Neuronal stem cell (in vitro differentiated cells): ENCODE results near the gene PCGF3.

Experiments used
- DNase-seq: peaks from one replicate; pipeline ENCODE4 v3.0.0-alpha.2; 2013; ENCODE audit warnings: low spot score
- H2AFZ ChIP-seq: one replicate; pipeline ENCODE4 v1.6.1; 2013; ENCODE audit warnings: mild to moderate bottlenecking, low read length, inconsistent platforms
- H2AK5ac ChIP-seq: 2 replicates; pipeline ENCODE4 v1.6.1; 2013; ENCODE audit warnings: low read depth, mild to moderate bottlenecking, inconsistent platforms, low read length, moderate library complexity, mixed read lengths
- H2BK120ac ChIP-seq: 2 replicates; pipeline ENCODE4 v1.6.1; 2013; ENCODE audit warnings: low read depth, mild to moderate bottlenecking, inconsistent platforms, low read length, moderate library complexity, mixed read lengths
- H2BK12ac ChIP-seq: one replicate; pipeline ENCODE4 v1.6.1; 2013; ENCODE audit warnings: low read length, inconsistent platforms
- H2BK15ac ChIP-seq: 2 replicates; pipeline ENCODE4 v1.6.1; 2013; ENCODE audit warnings: mild to moderate bottlenecking, low read length, inconsistent platforms, mixed read lengths
- H2BK5ac ChIP-seq: one replicate; pipeline ENCODE4 v1.6.1; 2013; ENCODE audit warnings: inconsistent platforms, mild to moderate bottlenecking, low read length, moderate library complexity
- H3K14ac ChIP-seq: one replicate; pipeline ENCODE4 v1.6.1; 2013; ENCODE audit warnings: low read length, inconsistent platforms
- H3K18ac ChIP-seq: 2 replicates; pipeline ENCODE4 v1.6.1; 2013; ENCODE audit warnings: low read length, inconsistent platforms
- H3K23ac ChIP-seq: 2 replicates; pipeline ENCODE4 v1.6.1; 2013; ENCODE audit warnings: low read depth, mild to moderate bottlenecking, mixed read lengths, low read length, inconsistent platforms; ENCODE audit not compliant: poor library complexity
- H3K27ac ChIP-seq: replicated peaks from 3 replicates; pipeline ENCODE4 v1.5.1; 2013; ENCODE audit warnings: low read length, inconsistent platforms
- H3K27me3 ChIP-seq, 3 experiments: 2 replicates each; pipeline ENCODE4 v1.6.1; 2013; ENCODE audit warnings: low read length in 3 of 3, mild to moderate bottlenecking in 2 of 3, inconsistent platforms in 1 of 3, low read depth in 1 of 3, mixed read lengths in 1 of 3, moderate library complexity in 1 of 3; ENCODE audit not compliant: control insufficient read depth in 3 of 3, insufficient read depth in 3 of 3
- H3K36me3 ChIP-seq, 2 donors: replicated peaks in 1 of 2; 2 replicates each; pipeline ENCODE4 v1.6.1; 2013; ENCODE audit warnings: low read length in 2 of 2; ENCODE audit not compliant: control insufficient read depth in 2 of 2, insufficient read depth in 2 of 2
- H3K4ac ChIP-seq: 2 replicates; pipeline ENCODE4 v1.6.1; 2013; ENCODE audit warnings: inconsistent platforms, mild to moderate bottlenecking, low read length, moderate library complexity
- H3K4me1 ChIP-seq, 2 donors: 1 replicate in 1 of 2; 2 replicates in 1 of 2; pipeline ENCODE4 v1.6.1; 2013; ENCODE audit warnings: low read length in 2 of 2, low read depth in 1 of 2; ENCODE audit not compliant: control insufficient read depth in 2 of 2, insufficient read depth in 1 of 2
- H3K4me2 ChIP-seq: one replicate; pipeline ENCODE4 v1.6.1; 2013; ENCODE audit warnings: mild to moderate bottlenecking, low read length, inconsistent platforms; ENCODE audit not compliant: insufficient read depth, poor library complexity, severe bottlenecking
- H3K4me3 ChIP-seq, 2 donors: 2 replicates each; pipeline ENCODE4 v1.5.1; 2013; ENCODE audit warnings: low read length in 2 of 2, mild to moderate bottlenecking in 2 of 2, inconsistent platforms in 1 of 2, moderate library complexity in 1 of 2
- H3K79me1 ChIP-seq: one replicate; pipeline ENCODE4 v1.6.1; 2013; ENCODE audit warnings: low read depth, mild to moderate bottlenecking, inconsistent platforms, low read length, moderate library complexity
- H3K9ac ChIP-seq: one replicate; pipeline ENCODE4 v1.6.1; 2013; ENCODE audit warnings: mild to moderate bottlenecking, low read depth, low read length, inconsistent platforms; ENCODE audit not compliant: poor library complexity
- H3K9me3 ChIP-seq, 2 donors: replicated peaks in 1 of 2; 2 replicates each; pipeline versions ENCODE3 to v1.6.1; 2013; ENCODE audit warnings: low read length in 2 of 2, mild to moderate bottlenecking in 2 of 2, inconsistent platforms in 1 of 2, low read depth in 1 of 2, mixed read lengths in 1 of 2, moderate library complexity in 1 of 2; ENCODE audit not compliant: control insufficient read depth in 2 of 2, insufficient read depth in 1 of 2
- H4K8ac ChIP-seq: one replicate; pipeline ENCODE4 v1.6.1; 2013; ENCODE audit warnings: low read depth, mild to moderate bottlenecking, inconsistent platforms, low read length, moderate library complexity
- H4K91ac ChIP-seq: one replicate; pipeline ENCODE4 v1.6.1; 2013; ENCODE audit warnings: low read length, low read depth, mild to moderate bottlenecking, inconsistent platforms; ENCODE audit not compliant: poor library complexity
- WGBS, 2 donors: extraction: QIAGEN DNeasy Blood & Tissue Kit; methylation state at CpG; one replicate each; pipeline ENCODE4 v1.1.7; 2013; ENCODE audit warnings: missing lambda C conversion rate in 2 of 2, mixed read lengths in 1 of 2; ENCODE audit not compliant: insufficient read length in 2 of 2, insufficient replicate concordance in 1 of 2; ENCODE audit errors: extremely low coverage in 2 of 2; 5-methylcytosine and 5-hydroxymethylcytosine counted together

The PCGF3 gene

GRCh38 chr4:797066-797465 lies 91.4 kb downstream of the PCGF3 start:
- H2BK15ac ChIP-seq = no peak overlapping the region
- H3K23ac ChIP-seq = no peak overlapping the region
- H2BK12ac ChIP-seq = no peak overlapping the region
- H3K27me3 ChIP-seq = peaks cover 3 to 47% (median 45%) of the 10 kb centered on the region in 3 experiments
- H3K9me3 ChIP-seq = peaks cover 0 to 5% of the 10 kb centered on the region in 2 donors
- H3K4me1 ChIP-seq = peaks cover 8 to 24% of the 10 kb centered on the region in 2 donors
- no peak overlapping the region for H2BK5ac ChIP-seq
- no peak overlapping the region for H4K91ac ChIP-seq
- no peak overlapping the region for H4K8ac ChIP-seq
- no peak overlapping the region for H2BK120ac ChIP-seq
- peaks cover 3% of the 10 kb centered on the region for H3K79me1 ChIP-seq
- no peak overlapping the region for H3K18ac ChIP-seq
- no peak overlapping the region for H3K4me2 ChIP-seq
- no peak overlapping the region for H3K4me3 ChIP-seq
- H3K36me3 ChIP-seq = no peaks in the 10 kb centered on the region
- H3K27ac ChIP-seq = no peak overlapping the region
- H3K14ac ChIP-seq = no peak overlapping the region
- no CpG with 5 or more reads among the region's 4 CpGs for WGBS, 2 donors
- no peak overlapping the region for H2AK5ac ChIP-seq
- H2AFZ ChIP-seq = no peak overlapping the region
- no peak overlapping the region for H3K9ac ChIP-seq
- no peak overlapping the region for H3K4ac ChIP-seq
- no peak for DNase-seq

DNA sequence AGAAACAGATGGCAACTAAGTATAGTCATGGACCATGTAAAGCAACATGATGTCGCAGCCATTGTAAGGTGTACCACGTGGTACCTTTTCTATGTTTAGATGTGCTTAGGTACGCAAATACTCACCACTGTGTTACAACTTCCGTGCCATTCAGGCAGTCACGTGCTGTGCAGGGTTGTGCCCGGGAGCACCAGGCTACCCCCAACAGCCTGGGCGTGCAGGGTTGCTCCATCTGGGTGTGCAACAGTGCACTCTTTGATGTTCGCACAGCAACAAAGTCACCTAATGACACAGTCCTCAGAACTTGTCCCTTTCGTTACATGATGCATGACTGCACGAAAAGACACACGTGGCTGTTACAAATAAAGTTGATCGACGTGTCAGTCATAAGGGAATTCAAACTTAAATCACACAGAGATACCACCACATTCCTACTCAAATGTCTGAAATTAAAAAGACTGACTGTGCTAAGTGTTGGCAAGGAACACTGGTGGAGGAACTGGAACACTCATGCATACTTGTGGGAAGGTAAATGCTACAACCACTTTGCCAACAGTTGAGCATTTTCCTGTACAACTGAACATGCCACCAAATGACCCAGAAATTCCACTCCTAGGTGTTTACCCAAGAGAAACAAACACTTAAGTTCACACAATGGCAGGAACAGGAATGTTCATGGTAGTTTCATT lies 95.9 kb downstream of the PCGF3 start:
- Histone ChIP-seq H3K23ac (peak overlapping the region; percentile 66), H3K4me3 (no peak overlapping the region), H3K14ac (no peak overlapping the region), H3K18ac (no peak overlapping the region), H3K9me3 (peaks cover 0 to 5% of the 10 kb centered on the region in 2 donors), H2AK5ac (no peak overlapping the region), H3K27ac (no peak overlapping the region), H3K4ac (no peak overlapping the region), H3K4me2 (no peak overlapping the region), H3K36me3 (no peaks in the 10 kb centered on the region), H2BK12ac (no peak overlapping the region), H4K8ac (no peak overlapping the region), H2BK120ac (no peak overlapping the region), H3K4me1 (no peaks in the 10 kb centered on the region), H2BK15ac (no peak overlapping the region), H2BK5ac (no peak overlapping the region), H3K27me3 (peaks cover 0 to 8% (median 4%) of the 10 kb centered on the region in 3 experiments), H3K79me1 (no peaks in the 10 kb centered on the region), H2AFZ (no peak overlapping the region), H3K9ac (no peak overlapping the region), H4K91ac (no peak overlapping the region)
- whole genome bisulfite sequencing, 2 donors = no CpG with 5 or more reads among the region's 13 CpGs
- DNase-seq = no peak

- H2AFZ ChIP-seq = no peak overlapping the region
- H2BK5ac ChIP-seq = no peak overlapping the region
- no peak overlapping the region for H4K8ac ChIP-seq
- no peak overlapping the region for H3K4ac ChIP-seq
- no peak overlapping the region for H3K23ac ChIP-seq
- no peak overlapping the region for H3K18ac ChIP-seq
- peaks cover 0 to 2% (median 0%) of the 10 kb centered on the region in 3 experiments for H3K27me3 ChIP-seq
- no CpG with 5 or more reads among the region's 13 CpGs for WGBS, 2 donors
- H3K79me1 ChIP-seq = no peaks in the 10 kb centered on the region
- H2BK120ac ChIP-seq = no peak overlapping the region
- peaks cover 0 to 5% of the 10 kb centered on the region in 2 donors for H3K9me3 ChIP-seq
- no peak overlapping the region for H4K91ac ChIP-seq
- no peaks in the 10 kb centered on the region for H3K4me1 ChIP-seq
- DNase-seq = no peak
- H3K4me3 ChIP-seq = peak overlapping the region in 1 of 2 donors; percentile 68
- H2AK5ac ChIP-seq = no peak overlapping the region
- no peaks in the 10 kb centered on the region for H3K36me3 ChIP-seq
- no peak overlapping the region for H3K14ac ChIP-seq
- H3K9ac ChIP-seq = no peak overlapping the region
- no peak overlapping the region for H3K27ac ChIP-seq
- H2BK12ac ChIP-seq = no peak overlapping the region
- H2BK15ac ChIP-seq = no peak overlapping the region
- no peak overlapping the region for H3K4me2 ChIP-seq
Measured at GRCh38 chr4:803884-804283, 98.3 kb downstream of the PCGF3 start.

DNA sequence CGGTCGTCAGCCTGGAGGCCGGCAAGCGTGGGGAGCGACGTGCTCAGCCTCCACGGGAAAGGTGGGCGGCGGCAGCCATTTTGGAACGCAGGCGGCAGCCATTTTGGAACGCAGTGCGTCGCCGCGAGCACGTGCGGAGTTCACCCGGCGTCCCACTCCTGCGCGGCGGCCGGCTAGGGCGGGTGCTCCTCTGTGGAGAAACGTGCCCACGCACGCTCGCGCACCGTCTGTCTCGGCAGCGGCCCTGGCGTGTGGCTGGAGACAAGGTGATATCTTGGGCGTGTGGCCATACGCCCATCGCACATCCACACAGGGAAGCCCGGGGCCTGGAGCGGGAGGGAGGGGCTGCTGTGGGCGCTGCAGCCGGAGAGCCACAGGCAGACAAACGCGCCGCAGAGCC lies 99.2 kb downstream of the PCGF3 start:
- Histone ChIP-seq H4K8ac (no peak overlapping the region), H3K9ac (no peak overlapping the region), H3K9me3 (peaks cover 0 to 3% of the 10 kb centered on the region in 2 donors), H4K91ac (no peak overlapping the region), H2BK120ac (no peak overlapping the region), H3K79me1 (no peaks in the 10 kb centered on the region), H2AK5ac (no peak overlapping the region), H3K14ac (no peak overlapping the region), H3K4me1 (no peaks in the 10 kb centered on the region), H3K4me2 (no peak overlapping the region), H2BK12ac (no peak overlapping the region), H3K4ac (no peak overlapping the region), H2AFZ (no peak overlapping the region), H2BK15ac (no peak overlapping the region), H2BK5ac (no peak overlapping the region), H3K36me3 (no peaks in the 10 kb centered on the region), H3K23ac (no peak overlapping the region), H3K18ac (peak overlapping the region; percentile 12), H3K27ac (no peak overlapping the region), H3K4me3 (no peak overlapping the region), H3K27me3 (no peaks in the 10 kb centered on the region)
- no peak for DNase-seq
- no CpG with 5 or more reads among the region's 44 CpGs for WGBS, 2 donors
